KMS-11 (cell line): Measurements from ENCODE around the gene ZNF132.

Experiments used
- H2AFZ ChIP-seq: fragments of 200-600 bp; sonication (generic); 2 replicates; pipeline ENCODE4 v1.6.1; 2016; ENCODE audit warnings: antibody characterized with exemption, mixed run types, low read depth
- H3K27ac ChIP-seq: fragments of 200-600 bp; sonication (generic); 2 replicates; pipeline ENCODE4 v1.6.1; 2016; ENCODE audit warnings: mild to moderate bottlenecking, mixed run types
- H3K27me3 ChIP-seq: fragments of 200-600 bp; sonication (generic); 2 replicates; pipeline ENCODE4 v1.6.1; 2017; ENCODE audit warnings: mild to moderate bottlenecking, low read depth, mixed run types, moderate library complexity; ENCODE audit not compliant: insufficient read depth
- H3K36me3 ChIP-seq: fragments of 200-600 bp; sonication (generic); 2 replicates; pipeline ENCODE4 v1.6.1; 2017; ENCODE audit warnings: mild to moderate bottlenecking, mixed run types; ENCODE audit not compliant: insufficient read depth
- H3K4me1 ChIP-seq: fragments of 200-600 bp; sonication (generic); 2 replicates; pipeline ENCODE4 v1.6.1; 2016; ENCODE audit warnings: mild to moderate bottlenecking, low read depth, mixed run types; ENCODE audit not compliant: poor library complexity, severe bottlenecking
- H3K4me2 ChIP-seq: fragments of 200-600 bp; sonication (generic); 2 replicates; pipeline ENCODE4 v1.7.0; 2016; ENCODE audit warnings: mild to moderate bottlenecking, mixed run types
- H3K4me3 ChIP-seq: fragments of 200-600 bp; sonication (generic); IDR thresholded peaks from 2 replicates; pipeline ENCODE4 v1.6.1; 2017; ENCODE audit warnings: low read depth, low read length, mixed read lengths; ENCODE audit not compliant: insufficient read depth
- H3K79me2 ChIP-seq: fragments of 200-600 bp; sonication (generic); 2 replicates; pipeline ENCODE4 v1.6.1; 2016; ENCODE audit warnings: low read depth, mixed run types; ENCODE audit not compliant: insufficient read depth
- H3K9ac ChIP-seq: fragments of 200-600 bp; sonication (generic); 2 replicates; pipeline ENCODE4 v1.6.1; 2016; ENCODE audit warnings: mild to moderate bottlenecking, mixed run types
- H4K20me1 ChIP-seq: fragments of 200-600 bp; sonication (generic); 2 replicates; pipeline ENCODE4 v1.6.1; 2016; ENCODE audit warnings: mild to moderate bottlenecking, mixed run types; ENCODE audit not compliant: insufficient read depth
- CTCF ChIP-seq: fragments of 200-600 bp; sonication (generic); conservative IDR thresholded peaks from 2 replicates; pipeline ENCODE4 v1.6.1; 2017; ENCODE audit warnings: low read depth, mild to moderate bottlenecking, antibody characterized with exemption, low read length, moderate library complexity, mixed read lengths

ZNF132 gene

DNA sequence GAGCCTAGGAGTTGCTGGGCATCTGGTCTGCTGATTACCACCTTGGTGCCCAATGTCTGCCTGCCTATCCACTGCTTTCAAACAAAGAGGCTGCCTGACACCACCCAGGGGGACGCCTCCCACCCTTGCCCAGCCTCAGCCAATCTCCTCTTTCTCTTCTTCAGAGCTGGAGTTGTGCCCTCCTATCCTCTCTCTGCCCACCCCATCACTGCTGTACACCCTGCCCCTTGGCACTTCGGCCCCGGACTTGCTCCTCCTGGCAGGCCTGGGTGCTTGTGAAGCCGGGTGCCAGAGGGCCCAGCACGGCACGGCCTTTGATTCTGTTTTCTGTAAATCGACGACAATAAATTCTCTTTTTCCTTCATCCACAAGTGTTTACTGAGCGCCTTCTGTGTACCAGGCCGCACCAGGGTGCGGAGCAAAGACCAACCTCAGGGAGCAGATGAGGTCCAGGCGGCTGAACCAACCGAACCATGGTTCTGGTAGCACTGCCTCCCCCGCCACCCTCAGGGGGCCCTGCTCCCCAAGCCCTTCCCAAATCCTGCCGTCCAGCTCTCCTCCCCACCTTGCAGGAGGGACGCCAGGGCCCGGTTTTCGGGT is 39.5 kb downstream of the ZNF132 start:
- Histone ChIP-seq H3K36me3 (no peaks in the 10 kb centered on the region), H3K4me1 (peaks cover 13% of the 10 kb centered on the region), H3K4me2 (peak overlapping the region; percentile 86), H4K20me1 (no peaks in the 10 kb centered on the region), H3K4me3 (no peak overlapping the region), H3K9ac (no peak overlapping the region), H3K79me2 (no peaks in the 10 kb centered on the region), H2AFZ (peak overlapping the region; percentile 57), H3K27ac (no peak overlapping the region), H3K27me3 (no peaks in the 10 kb centered on the region)
- TF ChIP-seq CTCF: no peak

GRCh38 chr19:58399903-58400302 is 40.0 kb downstream of the ZNF132 start:
- H3K4me1 ChIP-seq: peaks cover 13% of the 10 kb centered on the region
- H3K4me2 ChIP-seq: no peak overlapping the region
- no peak for TF ChIP-seq CTCF
- no peak overlapping the region for H3K4me3 ChIP-seq
- H3K79me2 ChIP-seq: no peaks in the 10 kb centered on the region
- no peak overlapping the region for H2AFZ ChIP-seq
- no peak overlapping the region for H3K9ac ChIP-seq
- no peaks in the 10 kb centered on the region for H3K27me3 ChIP-seq
- no peaks in the 10 kb centered on the region for H4K20me1 ChIP-seq
- H3K36me3 ChIP-seq: no peaks in the 10 kb centered on the region
- no peak overlapping the region for H3K27ac ChIP-seq

GRCh38 chr19:58398545-58398944 is 41.4 kb downstream of the ZNF132 start:
- no peak overlapping the region for H3K27ac ChIP-seq

GRCh38 chr19:58398087-58398486 is 41.9 kb downstream of the ZNF132 start:
- Histone ChIP-seq H3K79me2 (no peaks in the 10 kb centered on the region), H3K36me3 (peaks cover under 1% of the 10 kb centered on the region; the same call in 1 of the 2 replicates), H3K9ac (no peak overlapping the region), H2AFZ (no peak overlapping the region), H4K20me1 (no peaks in the 10 kb centered on the region), H3K27me3 (no peaks in the 10 kb centered on the region), H3K4me2 (no peak overlapping the region), H3K4me1 (peaks cover 13% of the 10 kb centered on the region), H3K4me3 (no peak overlapping the region), H3K27ac (no peak overlapping the region)
- no peak for TF ChIP-seq CTCF

More at GRCh38 chr19:58398545-58398944, 41.4 kb downstream of the ZNF132 start:
- Histone ChIP-seq H3K9ac (no peak overlapping the region), H3K27me3 (no peaks in the 10 kb centered on the region), H3K79me2 (no peaks in the 10 kb centered on the region), H4K20me1 (no peaks in the 10 kb centered on the region), H3K36me3 (no peaks in the 10 kb centered on the region), H3K4me3 (no peak overlapping the region), H3K4me2 (no peak overlapping the region), H2AFZ (no peak overlapping the region), H3K4me1 (peaks cover 13% of the 10 kb centered on the region)
- TF ChIP-seq CTCF: no peak
